HFF-Myc (cell line): ENCODE data around the gene CGGBP1.

Experiments used
- DNase-seq: peaks from one replicate; pipeline ENCODE4 v3.0.0-alpha.2; 2011; ENCODE audit warnings: low read depth; ENCODE audit errors: extremely low read depth
- H3K4me3 ChIP-seq: replicated peaks from 2 replicates; pipeline ENCODE4 v1.5.1; 2011; ENCODE audit warnings: low read depth, mild to moderate bottlenecking, control low read depth, low read length
- TF ChIP-seq, protein P1 (sequence below): IDR thresholded peaks from 2 replicates; pipeline ENCODE4 v1.5.1; 2012; ENCODE audit warnings: mild to moderate bottlenecking, low read depth, low read length, control low read depth; ENCODE audit errors: missing control alignments

Gene CGGBP1, protein sequence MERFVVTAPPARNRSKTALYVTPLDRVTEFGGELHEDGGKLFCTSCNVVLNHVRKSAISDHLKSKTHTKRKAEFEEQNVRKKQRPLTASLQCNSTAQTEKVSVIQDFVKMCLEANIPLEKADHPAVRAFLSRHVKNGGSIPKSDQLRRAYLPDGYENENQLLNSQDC

DNA sequence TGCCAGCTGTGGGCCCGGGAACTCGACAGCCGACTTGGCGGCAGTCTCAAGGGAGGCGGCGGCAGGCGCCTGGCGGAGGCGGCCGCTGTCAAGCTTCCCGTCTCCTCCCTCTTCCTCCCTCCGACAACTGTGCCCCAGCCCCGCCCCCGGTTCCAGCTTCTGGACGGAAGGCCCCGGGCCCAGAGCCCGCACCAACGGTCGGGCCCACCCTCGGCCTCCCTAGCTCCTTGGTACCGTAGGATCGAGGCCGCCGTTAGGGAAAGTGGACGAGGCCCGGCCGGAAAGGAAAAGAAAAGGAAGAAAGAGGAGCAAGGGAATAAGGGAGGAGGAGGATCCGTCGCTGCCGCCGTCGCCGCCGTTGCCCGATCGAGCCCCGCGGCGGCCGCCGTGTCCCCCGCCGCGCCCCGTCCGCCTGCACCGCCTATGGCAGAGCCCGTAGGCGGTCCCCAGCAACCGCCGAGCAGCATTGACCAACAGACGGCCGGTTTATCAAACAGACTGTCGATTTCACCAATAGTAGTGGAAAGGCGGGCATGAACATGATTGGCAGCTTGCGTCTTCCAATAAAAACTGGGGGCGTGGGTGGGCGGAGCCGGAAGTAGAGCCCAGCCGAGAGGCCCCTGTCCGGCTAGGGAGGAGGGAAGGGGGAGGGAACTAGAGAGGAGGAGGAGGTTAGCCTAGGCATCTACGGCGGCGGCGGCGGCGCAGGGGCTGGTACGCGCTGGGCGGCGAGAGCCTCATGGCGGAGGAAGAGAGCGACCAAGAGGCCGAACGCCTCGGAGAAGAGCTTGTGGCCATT lies at the start of gene CGGBP1, which contains the start of gene ZNF654:
TSS of gene CGGBP1 (minus strand) at position 425 of the 799 bp plus-strand sequence. CDS start 3,029 bp downstream, outside the sequence.
TSS of gene ZNF654 (plus strand) at position 675 of the 799 bp plus-strand sequence. CDS start at position 740, 65 bp downstream.
- H3K4me3 ChIP-seq: peak within 1 kb of the TSS; percentile 96
- TF ChIP-seq, protein P1, sequence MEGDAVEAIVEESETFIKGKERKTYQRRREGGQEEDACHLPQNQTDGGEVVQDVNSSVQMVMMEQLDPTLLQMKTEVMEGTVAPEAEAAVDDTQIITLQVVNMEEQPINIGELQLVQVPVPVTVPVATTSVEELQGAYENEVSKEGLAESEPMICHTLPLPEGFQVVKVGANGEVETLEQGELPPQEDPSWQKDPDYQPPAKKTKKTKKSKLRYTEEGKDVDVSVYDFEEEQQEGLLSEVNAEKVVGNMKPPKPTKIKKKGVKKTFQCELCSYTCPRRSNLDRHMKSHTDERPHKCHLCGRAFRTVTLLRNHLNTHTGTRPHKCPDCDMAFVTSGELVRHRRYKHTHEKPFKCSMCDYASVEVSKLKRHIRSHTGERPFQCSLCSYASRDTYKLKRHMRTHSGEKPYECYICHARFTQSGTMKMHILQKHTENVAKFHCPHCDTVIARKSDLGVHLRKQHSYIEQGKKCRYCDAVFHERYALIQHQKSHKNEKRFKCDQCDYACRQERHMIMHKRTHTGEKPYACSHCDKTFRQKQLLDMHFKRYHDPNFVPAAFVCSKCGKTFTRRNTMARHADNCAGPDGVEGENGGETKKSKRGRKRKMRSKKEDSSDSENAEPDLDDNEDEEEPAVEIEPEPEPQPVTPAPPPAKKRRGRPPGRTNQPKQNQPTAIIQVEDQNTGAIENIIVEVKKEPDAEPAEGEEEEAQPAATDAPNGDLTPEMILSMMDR: no peak
- peak; percentile 94 for DNase-seq

DNA sequence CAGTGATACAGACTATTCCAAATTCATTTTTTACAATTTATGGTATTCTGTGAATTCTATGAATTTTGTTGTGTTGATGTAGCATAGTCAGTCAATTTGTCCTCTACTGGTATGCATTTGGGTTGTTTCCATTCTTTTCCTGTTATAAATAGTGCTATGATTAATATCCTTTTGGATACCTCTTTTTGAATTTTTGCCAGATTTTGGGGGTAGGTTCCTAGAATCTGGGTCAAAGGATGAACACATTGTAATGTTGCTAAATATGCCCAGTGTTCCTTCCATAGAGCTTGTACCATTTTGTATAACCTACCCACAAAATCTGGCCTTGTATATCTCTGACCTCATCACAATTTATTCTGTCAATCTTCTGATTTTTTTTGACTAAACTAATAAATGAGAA lies 46.5 kb upstream of the CGGBP1 start:
- DNase-seq: no peak
- TF ChIP-seq, protein P1: no peak
- no peak overlapping the region for H3K4me3 ChIP-seq

DNA sequence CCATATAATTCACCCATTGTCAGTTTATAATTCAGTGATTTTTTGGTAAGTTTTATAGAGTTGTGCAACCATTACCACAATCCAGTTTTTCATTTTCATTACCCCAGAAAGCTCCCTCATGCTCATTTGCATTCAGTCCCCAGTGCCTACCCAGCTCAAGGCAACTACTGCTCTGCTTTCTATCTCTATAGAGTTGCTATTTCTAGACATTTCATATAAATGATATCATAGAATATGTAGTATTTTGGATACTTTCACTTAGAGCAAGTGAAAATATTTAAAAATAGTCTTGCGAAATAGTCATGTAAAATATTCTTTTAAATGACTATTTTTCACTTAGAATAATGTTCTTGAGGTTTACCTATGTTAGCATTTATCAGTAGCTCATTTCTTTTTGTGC lies 42.3 kb upstream of the CGGBP1 start:
- TF ChIP-seq, protein P1: no peak
- H3K4me3 ChIP-seq: no peak overlapping the region
- DNase-seq: no peak

DNA sequence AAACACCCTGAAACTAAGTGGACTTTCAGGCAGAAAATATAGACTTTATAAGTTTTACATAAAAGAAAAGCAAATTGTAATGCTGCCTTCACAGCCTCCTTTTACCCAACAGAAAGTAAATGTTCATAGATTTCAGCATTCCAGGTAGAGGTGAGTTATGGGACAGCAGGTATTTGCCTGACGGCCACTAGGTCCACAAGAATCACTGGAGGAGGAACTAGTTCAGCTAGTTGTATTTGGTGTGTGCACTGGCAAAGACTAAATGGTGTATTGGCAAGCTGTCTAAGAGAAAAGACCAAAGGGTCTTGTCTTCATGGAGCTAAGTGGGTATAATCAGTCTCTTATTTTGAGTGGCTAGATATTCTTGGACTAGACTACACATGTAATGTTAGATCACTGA lies 34.5 kb upstream of the CGGBP1 start:
- DNase-seq: no peak
- H3K4me3 ChIP-seq: no peak overlapping the region
- TF ChIP-seq, protein P1: no peak

DNA sequence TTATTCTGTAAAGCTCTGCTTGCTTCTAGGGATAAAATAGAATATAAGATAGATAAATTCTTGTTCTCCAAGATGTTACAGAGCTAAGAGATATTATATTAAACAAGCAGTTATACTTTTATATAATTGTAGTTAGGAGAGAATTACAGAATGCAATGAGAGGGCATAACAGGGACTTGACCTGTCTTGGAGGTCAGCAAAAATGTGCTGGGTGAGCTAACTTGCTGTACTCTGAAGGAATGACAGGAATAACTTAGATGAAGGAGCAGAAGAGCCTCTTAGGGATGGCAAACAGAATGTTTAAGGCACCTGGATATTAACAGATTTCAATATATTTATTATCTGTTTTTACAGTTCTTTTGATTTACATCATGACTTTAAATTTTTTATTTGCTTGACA lies 33.5 kb upstream of the CGGBP1 start:
- TF ChIP-seq, protein P1: no peak
- no peak overlapping the region for H3K4me3 ChIP-seq
- no peak for DNase-seq

DNA sequence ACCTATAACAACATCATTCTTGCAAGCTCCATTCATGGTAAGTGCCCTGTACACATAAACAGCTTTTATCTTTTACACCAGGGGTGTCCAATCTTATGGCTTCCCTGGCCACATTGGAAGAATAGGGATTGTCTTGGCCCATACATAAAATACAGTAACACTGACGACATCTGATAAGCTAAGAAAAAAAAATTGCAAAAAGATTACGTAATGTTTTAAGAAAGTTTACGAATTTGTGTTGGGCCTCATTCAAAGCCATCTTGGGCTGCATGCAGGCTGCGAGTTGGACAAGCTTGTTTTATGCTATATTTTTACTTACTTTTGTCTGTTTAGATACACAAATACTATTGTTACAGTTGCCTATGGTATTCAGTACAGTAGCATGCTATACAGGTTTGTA lies 31.9 kb upstream of the CGGBP1 start:
- no peak for DNase-seq
- no peak overlapping the region for H3K4me3 ChIP-seq
- TF ChIP-seq, protein P1: no peak

DNA sequence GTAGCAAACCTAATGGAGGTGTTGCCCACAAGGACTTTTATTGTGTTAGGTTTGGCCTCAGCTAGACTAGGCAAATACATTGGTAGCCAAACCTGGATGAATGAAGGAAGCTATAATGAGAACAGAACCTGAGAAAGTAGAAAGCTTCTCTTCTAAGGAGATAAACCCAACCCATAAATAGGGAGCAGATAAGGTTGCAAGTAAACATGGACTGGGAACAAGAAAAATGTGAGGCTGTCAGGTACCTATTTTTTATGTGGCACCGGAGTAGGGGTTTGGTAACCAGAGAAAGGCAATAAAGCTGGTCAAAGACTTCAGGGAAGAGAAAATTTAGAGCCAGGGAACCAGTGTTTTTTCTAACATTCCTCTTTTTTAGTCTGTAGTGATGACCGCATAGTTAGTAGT lies 25.3 kb upstream of the CGGBP1 start:
- TF ChIP-seq, protein P1: no peak
- no peak for DNase-seq
- H3K4me3 ChIP-seq: no peak overlapping the region
